HEK293T (cell line): Measurements from ENCODE around the gene F8.

Experiments used
- L3MBTL2 ChIP-seq: fragments of 450-650 bp; conservative IDR thresholded peaks from 2 replicates; pipeline ENCODE4 v1.6.1; 2016; ENCODE audit warnings: mild to moderate bottlenecking
- NFRKB ChIP-seq: fragments of 450-650 bp; IDR thresholded peaks from 2 replicates; pipeline ENCODE4 v1.6.1; 2016; ENCODE audit warnings: mild to moderate bottlenecking, moderate library complexity

- TF ChIP-seq L3MBTL2, result no peak
- TF ChIP-seq NFRKB, result no peak
Measured at GRCh38 chrX:155048977-155049619, 26.6 kb upstream of the F8 start.
